Right atrium auricular region (tissue), 2 donors: ENCODE measurements around the gene USO1. TPM values are rescaled to one million over a fixed set of nuclear protein-coding genes. Genes with fewer than 3 reads are reported as not detected.

Experiments used
- DNase-seq: peaks from one replicate; pipeline ENCODE4 v3.0.0-alpha.2; 2019; ENCODE audit warnings: low spot score
- H3K27ac ChIP-seq, 2 donors: fragments of 200-600 bp; sonication (generic); 1 replicate in 1 of 2; 2 replicates in 1 of 2; pipeline ENCODE4 v1.5.1; 2016 to 2019
- H3K27me3 ChIP-seq, 2 donors: fragments of 200-600 bp; sonication (generic); one replicate each; pipeline versions ENCODE4 v1.5.1 to v1.6.0; 2017 to 2019
- H3K36me3 ChIP-seq: fragments of 200-600 bp; sonication (generic); one replicate; pipeline ENCODE4 v1.5.1; 2016
- H3K4me1 ChIP-seq, 2 donors: fragments of 200-600 bp; sonication (generic); one replicate each; pipeline versions ENCODE4 v1.5.1 to v1.6.0; 2017 to 2019
- H3K4me3 ChIP-seq, 2 donors: fragments of 200-600 bp; sonication (generic); 1 replicate in 1 of 2; 2 replicates in 1 of 2; pipeline ENCODE4 v1.5.1; 2017 to 2019; ENCODE audit warnings: mild to moderate bottlenecking in 1 of 2, moderate library complexity in 1 of 2
- H3K9me3 ChIP-seq, 2 donors: fragments of 200-600 bp; sonication (generic); one replicate each; pipeline ENCODE4 v1.5.1; 2019
- CTCF ChIP-seq, 2 donors: fragments of 200-600 bp; sonication (generic); IDR thresholded peaks; one replicate each; pipeline ENCODE4 v1.5.1; 2019; ENCODE audit warnings: antibody characterized with exemption in 2 of 2
- total RNA-seq, 2 donors: library from RNA; depleted of rRNA; stranded (reverse); fragments of >200 nt; gene quantifications; one replicate each; pipeline ENCODE4 v1.1.0, GENCODE V29; 2016

USO1 gene
- total RNA-seq, 2 donors from 2014 or later: 76.4 to 87.2 TPM

GRCh38 chr4:75858721-75859120, 134.3 kb downstream of the USO1 start:
- Histone ChIP-seq H3K27me3 (no peaks in the 10 kb centered on the region), H3K4me1 (no peaks in the 10 kb centered on the region), H3K9me3 (peaks cover 0 to 6% of the 10 kb centered on the region in 2 donors), H3K36me3 (no peaks in the 10 kb centered on the region), H3K4me3 (no peak overlapping the region), H3K27ac (no peak overlapping the region)
- no peak for DNase-seq
- no peak for TF ChIP-seq CTCF (IDR thresholded peaks at IDR 0.05)

- no peak overlapping the region for H3K4me3 ChIP-seq
- no peak for DNase-seq
- no peak for TF ChIP-seq CTCF (IDR thresholded peaks at IDR 0.05)
- no peaks in the 10 kb centered on the region for H3K36me3 ChIP-seq
- H3K27me3 ChIP-seq: no peaks in the 10 kb centered on the region
- no peak overlapping the region for H3K27ac ChIP-seq
- no peaks in the 10 kb centered on the region for H3K4me1 ChIP-seq
- H3K9me3 ChIP-seq: peaks cover 0 to 6% of the 10 kb centered on the region in 2 donors
Measured at GRCh38 chr4:75860606-75861005, 136.2 kb downstream of the USO1 start.

Other genes with a start within 250 kb of the USO1 start
- gene RCHY1, start 210.2 kb upstream of the USO1 start, total RNA-seq: 10 to 100 TPM; 28.6 to 36.3 TPM
- 10 to 100 TPM; 10.1 to 13.8 TPM for gene THAP6, start 210.1 kb upstream of the USO1 start, total RNA-seq
- not detected for gene ODAPH, start 168.5 kb upstream of the USO1 start, total RNA-seq
- 1 to 10 TPM in 1 of 2 donors, under 1 TPM in 1; 0.51 to 1.2 TPM for gene CDKL2, start 94.0 kb upstream of the USO1 start, total RNA-seq
- gene G3BP2, start 51.2 kb upstream of the USO1 start, total RNA-seq: 10 to 100 TPM; 59.5 to 65.4 TPM
- not detected for gene PPEF2, start 177.9 kb downstream of the USO1 start, total RNA-seq
- 10 to 100 TPM; 39.5 to 54.6 TPM for gene NAAA, start 216.4 kb downstream of the USO1 start, total RNA-seq